MCF 10A (cell line): ENCODE measurements around the gene LMO7. TPM values are rescaled to one million over a fixed set of nuclear protein-coding genes. Genes with fewer than 3 reads are reported as not detected.
"Not testable (repeated sequence)": the region's sequence is repeated elsewhere in the genome, so short reads cannot be mapped to it uniquely, and the experiment has no call there.

ENCODE experiments used
- BruUV-seq: library from RNA; stranded (reverse); fragments of 400-500 nt; replicated peaks from 2 replicates; lab custom pipeline; 2021; lab: Mats Ljungman, UMichigan
- CTCF ChIA-PET: fragments of 300-600 bp; sonication (Branson Sonifier 250); formaldehyde crosslinking; extraction: SDS; loops from one replicate; lab custom pipeline; 2021; ENCODE audit warnings: antibody characterized with exemption, inconsistent platforms; lab: Yijun Ruan, JAX
- POLR2A ChIA-PET: fragments of 300-600, 350-650 bp; sonication (Branson Sonifier 250); formaldehyde crosslinking; extraction: SDS; loops from one replicate; lab custom pipeline; 2020; ENCODE audit warnings: antibody characterized with exemption, inconsistent platforms; lab: Yijun Ruan, JAX
- DNase-seq: peaks from one replicate; pipeline ENCODE4 v3.0.0-alpha.2; 2018; ENCODE audit not compliant: unreplicated experiment
- H3K27ac Mint-ChIP-seq: one replicate; pipeline ENCODE4 v1.8.0; 2022; ENCODE audit warnings: mild to moderate bottlenecking, low read depth, mixed read lengths; ENCODE audit not compliant: unreplicated experiment
- H3K27me3 Mint-ChIP-seq: one replicate; pipeline ENCODE4 v1.8.0; 2022; ENCODE audit warnings: mixed read lengths; ENCODE audit not compliant: insufficient read depth, unreplicated experiment
- H3K36me3 Mint-ChIP-seq: one replicate; pipeline ENCODE4 v1.8.0; 2022; ENCODE audit warnings: mild to moderate bottlenecking, moderate library complexity, mixed read lengths; ENCODE audit not compliant: insufficient read depth, unreplicated experiment
- H3K4me1 Mint-ChIP-seq: one replicate; pipeline ENCODE4 v1.8.0; 2022; ENCODE audit warnings: mixed read lengths; ENCODE audit not compliant: insufficient read depth, unreplicated experiment
- H3K4me3 Mint-ChIP-seq: one replicate; pipeline ENCODE4 v1.8.0; 2022; ENCODE audit warnings: mild to moderate bottlenecking, moderate library complexity, mixed read lengths; ENCODE audit not compliant: unreplicated experiment
- H3K9me3 Mint-ChIP-seq: one replicate; pipeline ENCODE4 v1.8.0; 2022; ENCODE audit warnings: mixed read lengths; ENCODE audit not compliant: unreplicated experiment
- intact Hi-C: fragments of 100-400 bp; cut with micrococcal nuclease; formaldehyde crosslinking; loops from 2 replicates; pipeline ENCODE4 v1.14.1; 2022
- total RNA-seq: library from RNA; stranded (reverse); gene quantifications from 2 replicates; pipeline ENCODE4 v1.2.3, GENCODE V29; 2022
- TF ChIP-seq, protein P1 (sequence below): fragments of 200-600 bp; IDR thresholded peaks from one replicate; pipeline ENCODE4 v1.8.0; 2022; ENCODE audit warnings: antibody characterized with exemption, mild to moderate bottlenecking; ENCODE audit not compliant: unreplicated experiment

Gene LMO7
- total RNA-seq, 1 experiment from 2014 or later, result 30.8 TPM

DNA sequence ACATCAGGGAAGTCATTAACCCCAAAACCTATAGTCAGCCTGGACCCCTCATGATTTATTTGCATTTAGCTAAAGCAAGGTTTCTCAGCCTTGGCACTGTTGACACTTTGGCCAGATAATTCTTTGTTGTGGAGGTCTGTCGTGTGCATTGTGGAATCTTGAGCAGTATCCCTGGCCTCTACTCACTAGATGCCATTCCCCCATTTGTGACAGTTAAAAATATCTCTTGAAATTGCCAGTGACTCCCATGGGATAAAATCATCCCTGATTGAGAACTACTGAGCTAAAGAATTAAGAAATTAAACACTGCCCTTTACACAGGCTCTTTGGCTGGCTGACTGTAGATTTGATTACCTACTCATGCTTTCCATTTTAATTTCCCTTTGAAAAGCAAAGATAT is 102.7 kb downstream of the LMO7 start:
- peaks cover 8% of the 10 kb centered on the region for H3K4me1 Mint-ChIP-seq
- BruUV-seq, result no TSS peak
- ChIA-PET CTCF (interaction anchor here (0.6 kb wide), 2 partner anchors 10 to 63 kb away, joined by 3 read pairs; no protein-coding TSS in a partner anchor), POLR2A (interaction anchor here (1.2 to 1.3 kb wide), 2 partner anchors 22 to 35 kb away, joined by 3 read pairs; no protein-coding TSS in a partner anchor)
- H3K27ac Mint-ChIP-seq, result no peak overlapping the region
- intact Hi-C loops, result no loop called here
- no peak overlapping the region for H3K4me3 Mint-ChIP-seq
- DNase-seq, result no peak
- TF ChIP-seq, protein P1, sequence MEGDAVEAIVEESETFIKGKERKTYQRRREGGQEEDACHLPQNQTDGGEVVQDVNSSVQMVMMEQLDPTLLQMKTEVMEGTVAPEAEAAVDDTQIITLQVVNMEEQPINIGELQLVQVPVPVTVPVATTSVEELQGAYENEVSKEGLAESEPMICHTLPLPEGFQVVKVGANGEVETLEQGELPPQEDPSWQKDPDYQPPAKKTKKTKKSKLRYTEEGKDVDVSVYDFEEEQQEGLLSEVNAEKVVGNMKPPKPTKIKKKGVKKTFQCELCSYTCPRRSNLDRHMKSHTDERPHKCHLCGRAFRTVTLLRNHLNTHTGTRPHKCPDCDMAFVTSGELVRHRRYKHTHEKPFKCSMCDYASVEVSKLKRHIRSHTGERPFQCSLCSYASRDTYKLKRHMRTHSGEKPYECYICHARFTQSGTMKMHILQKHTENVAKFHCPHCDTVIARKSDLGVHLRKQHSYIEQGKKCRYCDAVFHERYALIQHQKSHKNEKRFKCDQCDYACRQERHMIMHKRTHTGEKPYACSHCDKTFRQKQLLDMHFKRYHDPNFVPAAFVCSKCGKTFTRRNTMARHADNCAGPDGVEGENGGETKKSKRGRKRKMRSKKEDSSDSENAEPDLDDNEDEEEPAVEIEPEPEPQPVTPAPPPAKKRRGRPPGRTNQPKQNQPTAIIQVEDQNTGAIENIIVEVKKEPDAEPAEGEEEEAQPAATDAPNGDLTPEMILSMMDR, result no peak
- peaks cover 2% of the 10 kb centered on the region for H3K9me3 Mint-ChIP-seq
- H3K27me3 Mint-ChIP-seq, result no peaks in the 10 kb centered on the region
- H3K36me3 Mint-ChIP-seq, result no peaks in the 10 kb centered on the region

DNA sequence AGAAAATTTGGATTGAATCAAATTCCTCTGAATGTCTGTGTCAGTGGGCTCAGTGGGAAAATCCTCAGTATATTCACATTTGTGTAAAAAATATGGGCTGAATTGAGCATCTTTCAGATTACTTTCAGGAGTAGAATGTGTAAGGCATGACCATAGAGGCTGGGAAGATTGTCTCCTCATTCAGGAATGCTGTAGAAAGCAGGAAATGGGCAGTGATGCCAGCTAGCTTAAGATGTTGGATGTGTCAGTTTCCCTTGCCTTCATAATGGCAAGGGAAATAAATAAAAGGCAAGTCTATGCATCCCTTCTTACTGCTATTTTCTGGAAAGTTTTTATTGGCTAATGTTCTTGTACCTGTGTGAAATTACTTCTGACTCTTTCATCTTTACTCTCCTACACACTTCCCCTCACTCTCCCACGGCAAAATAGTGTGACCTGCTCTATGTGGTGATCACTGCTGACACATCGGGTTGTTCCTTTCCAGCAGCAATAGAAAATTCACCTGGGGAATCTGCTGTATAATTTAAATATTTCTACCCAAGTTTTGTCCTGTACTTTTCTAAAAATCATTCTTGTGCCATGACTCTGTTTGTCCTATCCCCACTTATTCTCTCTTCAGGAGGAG is 103.2 kb downstream of the LMO7 start:
- H3K36me3 Mint-ChIP-seq, result no peaks in the 10 kb centered on the region
- ChIA-PET POLR2A (interaction anchor here (1.2 to 1.3 kb wide), 2 partner anchors 21 to 34 kb away, joined by 3 read pairs; no protein-coding TSS in a partner anchor), CTCF (interaction anchor here (0.6 kb wide), 2 partner anchors 10 to 64 kb away, joined by 3 read pairs; no protein-coding TSS in a partner anchor)
- intact Hi-C loops, result no loop called here
- TF ChIP-seq, protein P1, result no peak
- no peaks in the 10 kb centered on the region for H3K9me3 Mint-ChIP-seq
- DNase-seq, result no peak
- H3K27ac Mint-ChIP-seq, result no peak overlapping the region
- no TSS peak for BruUV-seq
- H3K4me1 Mint-ChIP-seq, result peaks cover 13% of the 10 kb centered on the region
- H3K27me3 Mint-ChIP-seq, result no peaks in the 10 kb centered on the region
- H3K4me3 Mint-ChIP-seq, result no peak overlapping the region

DNA sequence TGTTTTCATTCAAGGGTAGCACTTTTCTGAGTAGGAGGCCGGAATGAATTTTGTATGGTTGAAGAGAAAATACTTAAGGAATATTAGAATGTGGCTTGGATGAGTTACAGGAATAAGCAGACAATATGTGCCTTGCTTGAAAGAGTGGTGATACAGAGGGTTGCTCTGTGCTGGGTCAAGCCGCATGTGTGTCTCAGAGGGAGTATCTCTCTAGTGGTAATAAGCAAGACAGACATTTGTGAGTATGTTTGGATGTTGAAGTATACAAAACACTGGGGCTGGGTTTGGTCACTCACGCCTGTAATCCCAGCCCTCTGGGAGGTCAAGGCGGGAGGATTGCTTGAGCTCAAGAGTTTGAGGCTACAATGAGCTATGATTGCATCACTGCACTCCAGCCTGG is 103.9 kb downstream of the LMO7 start:
- Mint-ChIP-seq H3K9me3 (peaks cover 1% of the 10 kb centered on the region), H3K27me3 (no peaks in the 10 kb centered on the region), H3K36me3 (no peaks in the 10 kb centered on the region), H3K27ac (no peak overlapping the region), H3K4me1 (peaks cover 20% of the 10 kb centered on the region), H3K4me3 (no peak overlapping the region)
- ChIA-PET POLR2A (no interaction called here), CTCF (interaction anchor here (1.5 kb wide), 1 partner anchor 35 kb away, joined by 4 read pairs; no protein-coding TSS in a partner anchor)
- no TSS peak for BruUV-seq
- intact Hi-C loops, result no loop called here
- no peak for DNase-seq
- TF ChIP-seq, protein P1, result no peak

DNA sequence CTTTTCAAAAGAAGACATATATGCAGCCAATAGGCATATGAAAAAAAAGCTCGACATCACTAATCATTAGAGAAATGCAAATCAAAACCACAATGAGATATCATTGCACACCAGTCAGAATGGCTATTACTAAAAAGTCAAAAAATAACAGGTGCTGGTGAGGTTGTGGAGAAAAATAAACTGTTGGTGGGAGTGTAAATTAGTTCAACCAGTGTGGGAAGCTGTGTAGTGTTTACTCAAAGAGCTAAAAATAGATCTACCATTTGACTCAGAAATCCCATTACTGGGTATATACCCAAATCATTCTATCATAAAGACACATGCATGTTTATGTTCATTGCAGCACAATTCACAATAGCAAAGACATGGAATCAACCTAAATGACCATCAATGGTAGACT is 106.9 kb downstream of the LMO7 start:
- DNase-seq, H3K27me3 Mint-ChIP-seq, BruUV-seq, H3K4me3 Mint-ChIP-seq, H3K36me3 Mint-ChIP-seq, H3K27ac Mint-ChIP-seq, intact Hi-C loops: not testable (repeated sequence)
- POLR2A ChIA-PET, result interaction anchor here (0.6 to 2.8 kb wide), 3 partner anchors 14 to 22 kb away, joined by 3 to 12 read pairs (median 3); no protein-coding TSS in a partner anchor
- CTCF ChIA-PET, result interaction anchor here (0.7 kb wide), 1 partner anchor 8 kb away, joined by 3 read pairs; no protein-coding TSS in a partner anchor
- H3K9me3 Mint-ChIP-seq, result peaks cover 14% of the 10 kb centered on the region
- H3K4me1 Mint-ChIP-seq, result peaks cover 23% of the 10 kb centered on the region
